Right lobe of liver (tissue), 4 donors: ENCODE results near the gene NDUFS3.

Experiments used
- CTCF ChIP-seq, 4 donors: fragments of 200-600 bp in 3 of 4; fragments of 450-650 bp in 1 of 4; IDR thresholded peaks; one replicate each; pipeline versions ENCODE4 v1.5.1 to v1.8.0; 2016 to 2022; ENCODE audit warnings: antibody characterized with exemption in 4 of 4, mild to moderate bottlenecking in 2 of 4
- POLR2A ChIP-seq: fragments of 450-650 bp; IDR thresholded peaks from one replicate; pipeline ENCODE4 v1.6.1; 2017; ENCODE audit warnings: antibody characterized with exemption, mild to moderate bottlenecking
- donor health status: DM: no; HTN: no; CAD: no.
- donor health status: DM: no; HTN: no; CAD: no.
- donor health status: DM: no; HTN: yes; CAD: no.

- TF ChIP-seq CTCF (IDR thresholded peaks at IDR 0.05) (no peak), POLR2A (no peak)
These were observed 20.2 kb upstream of the NDUFS3 start for GRCh38 chr11:47558695-47559094.
